ENCODE data around the gene SNX33. TPM values are rescaled to one million over a fixed set of nuclear protein-coding genes. Genes with fewer than 3 reads are reported as not detected.
"Not testable (repeated sequence)": the region's sequence is repeated elsewhere in the genome, so short reads cannot be mapped to it uniquely, and the experiment has no call there.

SNX33 gene
- polyA plus RNA-seq, 2 donors, result 24.0 to 43.4 TPM

DNA sequence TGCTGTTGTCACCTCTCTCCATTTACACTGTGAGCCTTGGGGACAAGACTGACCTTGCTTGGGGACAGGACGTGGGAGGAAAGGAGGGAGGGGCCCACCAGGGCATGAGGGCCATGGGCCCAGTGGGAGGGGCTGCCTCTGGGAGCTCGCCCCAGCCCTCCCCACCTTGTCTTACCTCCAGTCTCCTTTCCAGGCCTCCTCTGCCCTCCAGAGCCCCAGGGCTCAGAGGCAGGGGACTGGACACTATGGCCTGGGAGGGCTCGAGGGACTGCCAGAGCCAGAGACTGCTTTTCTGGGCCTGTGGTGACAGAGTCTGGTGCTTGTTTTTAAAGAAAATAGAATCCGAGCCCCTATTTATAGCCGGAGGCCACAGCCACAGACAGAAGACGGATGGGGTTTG, 54.7 kb downstream of the SNX33 start:
- H3K9me3 ChIP-seq (ENCODE audit: control insufficient read depth in 2 of 2, insufficient read depth in 1 of 2, low read depth in 1 of 2, low read length in 1 of 2), result no peaks in the 10 kb centered on the region
- H3K4me1 ChIP-seq (ENCODE audit: control insufficient read depth in 2 of 2, insufficient read depth in 2 of 2, low read length in 1 of 2), result peaks cover 3% of the 10 kb centered on the region in 2 donors
- H3K27ac ChIP-seq (ENCODE audit: low read depth in 2 of 2, low read length in 1 of 2), result peak overlapping the region; percentile 27 to 47
- 62 to 68% methylated on average over 5 to 6 of the region's 6 CpGs for WGBS, 2 donors
- H3K4me3 ChIP-seq (ENCODE audit: low read depth in 1 of 2, low read length in 2 of 2), result no peak overlapping the region
- no peaks in the 10 kb centered on the region for H3K27me3 ChIP-seq (ENCODE audit: control insufficient read depth in 1 of 2, insufficient read depth in 2 of 2, low read length in 2 of 2)
- no peaks in the 10 kb centered on the region for H3K36me3 ChIP-seq (ENCODE audit: control insufficient read depth in 2 of 2, insufficient read depth in 2 of 2, low read length in 1 of 2)

DNA sequence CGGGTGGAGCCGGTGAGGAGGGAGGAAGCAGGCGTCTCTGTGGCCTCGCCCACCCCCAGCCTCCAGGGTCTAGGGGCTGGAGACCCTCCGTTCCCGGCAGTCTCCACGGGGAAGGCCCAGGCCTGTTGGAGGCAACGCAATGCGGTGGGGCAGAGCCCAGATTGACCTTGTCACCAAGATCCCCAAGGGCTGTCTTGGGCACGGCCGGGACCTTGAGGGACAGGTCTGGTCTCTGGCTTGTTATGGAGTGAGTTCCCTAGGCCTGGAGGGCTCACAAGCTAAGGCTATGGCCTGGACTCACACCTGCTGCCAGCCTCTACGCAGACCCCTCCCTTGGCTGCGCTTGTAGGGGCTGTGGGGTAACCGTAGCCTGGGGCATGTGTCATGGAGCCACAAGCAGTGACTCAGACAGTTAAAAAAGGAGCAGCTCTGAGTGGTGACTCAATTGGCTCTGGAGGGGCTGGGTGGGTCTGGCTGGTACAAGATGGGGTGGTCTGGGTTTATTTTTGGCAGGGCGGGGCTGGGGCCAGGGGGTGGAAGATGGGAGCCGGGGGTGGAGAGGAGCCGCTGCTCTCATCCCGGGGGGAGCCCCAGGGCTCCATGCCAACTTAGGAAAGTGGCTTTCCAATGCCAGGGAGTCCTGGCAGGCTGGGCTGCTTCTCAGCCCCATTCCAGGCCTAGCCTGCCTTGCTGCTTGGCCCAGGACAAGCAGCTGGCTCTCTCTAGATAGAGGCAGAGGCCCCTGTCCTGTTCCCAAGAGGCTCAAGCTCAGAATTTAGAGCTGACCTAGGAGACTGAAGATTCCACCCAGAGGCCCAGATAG, 55.9 kb downstream of the SNX33 start:
- H3K4me1 ChIP-seq (ENCODE audit: control insufficient read depth in 2 of 2, insufficient read depth in 2 of 2, low read length in 1 of 2), result not testable (repeated sequence)
- H3K27ac ChIP-seq (ENCODE audit: low read depth in 2 of 2, low read length in 1 of 2), result peak overlapping the region in 1 of 2 donors; percentile 68
- WGBS, 2 donors, result 40 to 65% methylated on average over 7 to 12 of the region's 18 CpGs

DNA sequence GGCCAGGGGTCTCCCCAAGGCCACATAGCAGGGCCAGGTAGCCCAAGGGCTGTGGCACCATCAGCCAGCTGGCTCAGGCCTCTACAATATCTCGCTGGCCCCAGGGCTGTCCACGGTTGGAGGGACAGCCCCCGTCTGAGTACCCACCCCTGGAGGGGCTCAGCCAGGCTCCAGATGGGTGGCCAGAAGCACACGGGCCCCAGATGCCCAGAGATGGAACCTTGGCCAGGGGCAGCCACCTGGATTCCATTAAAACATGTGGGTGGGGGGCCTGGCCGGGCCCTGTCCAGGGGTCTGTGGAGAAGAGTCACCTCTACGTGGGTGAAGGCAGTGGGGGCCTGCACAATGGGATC, 56.5 kb downstream of the SNX33 start:
- H3K27ac ChIP-seq (ENCODE audit: low read depth in 2 of 2, low read length in 1 of 2), result peak overlapping the region in 1 of 2 donors; percentile 67
- H3K27me3 ChIP-seq (ENCODE audit: control insufficient read depth in 1 of 2, insufficient read depth in 2 of 2, low read length in 2 of 2), result no peaks in the 10 kb centered on the region
- H3K9me3 ChIP-seq (ENCODE audit: control insufficient read depth in 2 of 2, insufficient read depth in 1 of 2, low read depth in 1 of 2, low read length in 1 of 2), result no peaks in the 10 kb centered on the region
- peaks cover 3 to 9% of the 10 kb centered on the region in 2 donors for H3K4me1 ChIP-seq (ENCODE audit: control insufficient read depth in 2 of 2, insufficient read depth in 2 of 2, low read length in 1 of 2)
- H3K36me3 ChIP-seq (ENCODE audit: control insufficient read depth in 2 of 2, insufficient read depth in 2 of 2, low read length in 1 of 2), result no peaks in the 10 kb centered on the region
- no peak overlapping the region for H3K4me3 ChIP-seq (ENCODE audit: low read depth in 1 of 2, low read length in 2 of 2)
- 43 to 57% methylated on average over 6 of the region's 6 CpGs for WGBS, 2 donors

More for the DNA sequence above, 55.9 kb downstream of the SNX33 start:
- H3K4me3 ChIP-seq (ENCODE audit: low read depth in 1 of 2, low read length in 2 of 2); H3K27me3 ChIP-seq (ENCODE audit: control insufficient read depth in 1 of 2, insufficient read depth in 2 of 2, low read length in 2 of 2); H3K9me3 ChIP-seq (ENCODE audit: control insufficient read depth in 2 of 2, insufficient read depth in 1 of 2, low read depth in 1 of 2, low read length in 1 of 2); H3K36me3 ChIP-seq (ENCODE audit: control insufficient read depth in 2 of 2, insufficient read depth in 2 of 2, low read length in 1 of 2): not testable (repeated sequence)

DNA sequence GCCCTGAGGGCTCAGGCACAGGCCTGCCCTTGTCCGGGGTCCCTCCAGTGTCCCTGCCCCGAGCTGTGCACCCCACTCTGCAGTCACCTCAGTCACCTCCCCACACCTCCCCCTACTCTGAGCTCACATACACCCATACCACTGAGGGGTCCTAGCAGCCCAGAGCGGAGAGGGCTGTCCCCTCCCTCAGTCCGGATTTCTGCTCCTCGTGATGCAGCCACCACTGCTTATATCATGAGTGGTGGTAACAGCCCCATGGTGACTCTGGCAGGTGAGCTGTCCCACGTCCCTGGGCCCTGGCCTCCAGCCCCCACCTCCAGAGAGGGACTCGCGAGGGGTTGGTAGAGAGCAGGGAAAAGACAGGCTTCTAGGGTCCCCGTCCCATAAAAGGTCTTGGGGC, 56.9 kb downstream of the SNX33 start:
- WGBS, 2 donors, result 85 to 95% methylated on average over 9 of the region's 9 CpGs
- peak overlapping the region; percentile 28 to 67 for H3K27ac ChIP-seq (ENCODE audit: low read depth in 2 of 2, low read length in 1 of 2)
- H3K36me3 ChIP-seq (ENCODE audit: control insufficient read depth in 2 of 2, insufficient read depth in 2 of 2, low read length in 1 of 2), result no peaks in the 10 kb centered on the region
- peaks cover 3 to 8% of the 10 kb centered on the region in 2 donors for H3K4me1 ChIP-seq (ENCODE audit: control insufficient read depth in 2 of 2, insufficient read depth in 2 of 2, low read length in 1 of 2)
- H3K9me3 ChIP-seq (ENCODE audit: control insufficient read depth in 2 of 2, insufficient read depth in 1 of 2, low read depth in 1 of 2, low read length in 1 of 2), result no peaks in the 10 kb centered on the region
- no peak overlapping the region for H3K4me3 ChIP-seq (ENCODE audit: low read depth in 1 of 2, low read length in 2 of 2)
- H3K27me3 ChIP-seq (ENCODE audit: control insufficient read depth in 1 of 2, insufficient read depth in 2 of 2, low read length in 2 of 2), result no peaks in the 10 kb centered on the region

DNA sequence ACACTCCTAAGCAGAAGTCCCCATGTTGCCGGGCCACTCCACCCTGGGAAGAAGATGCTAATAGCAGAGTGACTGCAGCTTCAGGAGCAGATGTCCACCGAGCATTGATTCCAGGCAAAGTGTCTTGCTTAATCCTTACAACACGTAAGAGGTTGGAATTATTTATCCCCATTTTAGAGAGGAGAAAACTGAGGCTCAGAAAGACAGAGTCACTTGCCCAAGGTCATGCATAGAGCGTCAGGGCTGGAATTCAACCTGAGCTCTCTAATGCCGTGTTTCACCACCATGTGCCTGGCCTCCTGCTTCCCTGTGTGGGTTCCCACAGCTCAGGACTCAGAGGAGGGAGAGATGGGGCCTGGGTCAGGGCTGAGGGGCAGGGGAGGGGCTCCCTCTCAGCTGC, 57.7 kb downstream of the SNX33 start:
- WGBS, 2 donors, result 84 to 86% methylated on average over 5 of the region's 5 CpGs
- not testable (repeated sequence) for H3K9me3 ChIP-seq (ENCODE audit: control insufficient read depth in 2 of 2, insufficient read depth in 1 of 2, low read depth in 1 of 2, low read length in 1 of 2); H3K4me1 ChIP-seq (ENCODE audit: control insufficient read depth in 2 of 2, insufficient read depth in 2 of 2, low read length in 1 of 2); H3K27ac ChIP-seq (ENCODE audit: low read depth in 2 of 2, low read length in 1 of 2); H3K4me3 ChIP-seq (ENCODE audit: low read depth in 1 of 2, low read length in 2 of 2); H3K36me3 ChIP-seq (ENCODE audit: control insufficient read depth in 2 of 2, insufficient read depth in 2 of 2, low read length in 1 of 2); H3K27me3 ChIP-seq (ENCODE audit: control insufficient read depth in 1 of 2, insufficient read depth in 2 of 2, low read length in 2 of 2)

DNA sequence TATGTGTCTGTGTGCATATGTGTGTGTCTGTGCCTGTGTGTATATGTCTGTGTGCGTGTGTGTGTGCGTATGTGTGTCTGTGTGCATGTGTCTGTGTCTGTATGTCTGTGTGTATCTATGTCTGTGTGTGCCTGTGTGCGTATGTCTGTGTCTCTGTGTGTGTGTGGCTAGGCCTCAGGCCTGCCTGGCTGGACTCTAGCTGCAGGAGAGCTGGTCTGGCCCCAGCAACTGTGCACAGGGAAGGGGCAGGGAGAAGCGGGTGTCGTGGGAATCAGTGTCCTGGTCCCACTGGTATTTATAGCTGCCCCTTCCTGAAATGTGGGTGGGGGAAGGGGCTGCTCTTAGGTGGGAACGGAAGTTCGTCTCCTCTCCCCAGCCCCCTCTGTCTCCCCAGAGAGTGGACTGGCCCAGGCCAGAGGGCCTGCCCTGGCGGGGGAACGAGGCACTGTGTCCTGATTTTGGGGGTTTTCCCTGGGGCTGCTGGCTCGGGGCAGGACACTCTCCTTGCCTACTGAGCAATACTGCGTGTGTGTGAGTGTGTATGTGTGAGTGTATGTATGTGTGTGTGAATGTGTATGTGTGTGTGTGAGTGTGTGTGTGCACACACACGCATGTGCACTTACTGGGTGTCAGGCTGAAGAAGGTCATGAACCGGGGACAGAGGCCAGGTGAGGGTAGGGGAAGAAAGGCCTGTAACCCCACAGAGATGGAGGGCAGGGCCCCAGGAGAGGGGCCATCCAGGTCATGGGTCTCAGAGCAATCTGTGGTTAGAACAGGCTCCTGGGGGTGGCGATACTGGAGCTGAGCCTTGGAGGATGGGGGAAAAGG, 58.4 kb downstream of the SNX33 start:
- Histone ChIP-seq H3K9me3 (ENCODE audit: control insufficient read depth in 2 of 2, insufficient read depth in 1 of 2, low read depth in 1 of 2, low read length in 1 of 2) (no peaks in the 10 kb centered on the region), H3K27ac (ENCODE audit: low read depth in 2 of 2, low read length in 1 of 2) (peak overlapping the region; percentile 6 to 71), H3K4me1 (ENCODE audit: control insufficient read depth in 2 of 2, insufficient read depth in 2 of 2, low read length in 1 of 2) (peaks cover 2 to 6% of the 10 kb centered on the region in 2 donors), H3K27me3 (ENCODE audit: control insufficient read depth in 1 of 2, insufficient read depth in 2 of 2, low read length in 2 of 2) (no peaks in the 10 kb centered on the region), H3K36me3 (ENCODE audit: control insufficient read depth in 2 of 2, insufficient read depth in 2 of 2, low read length in 1 of 2) (no peaks in the 10 kb centered on the region), H3K4me3 (ENCODE audit: low read depth in 1 of 2, low read length in 2 of 2) (no peak overlapping the region)
- 77 to 80% methylated on average over 13 to 14 of the region's 14 CpGs for WGBS, 2 donors

DNA sequence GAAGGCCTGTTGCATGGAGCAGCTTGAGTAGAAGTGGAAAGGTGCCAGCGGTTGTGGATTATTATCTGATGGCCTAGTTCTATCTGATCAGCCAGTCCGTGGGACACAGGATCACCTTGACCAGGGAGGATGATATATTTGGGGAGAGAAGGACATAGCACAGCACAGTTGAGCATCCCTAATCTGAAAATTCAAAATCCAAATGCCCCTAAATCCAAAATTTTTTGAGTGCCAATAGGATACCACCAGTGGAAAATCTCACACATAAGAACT, 58.9 kb downstream of the SNX33 start:
- no peak overlapping the region for H3K4me3 ChIP-seq (ENCODE audit: low read depth in 1 of 2, low read length in 2 of 2)
- WGBS, 2 donors, result 55 to 78% methylated on average over 2 of the region's 2 CpGs
- no peaks in the 10 kb centered on the region for H3K27me3 ChIP-seq (ENCODE audit: control insufficient read depth in 1 of 2, insufficient read depth in 2 of 2, low read length in 2 of 2)
- H3K36me3 ChIP-seq (ENCODE audit: control insufficient read depth in 2 of 2, insufficient read depth in 2 of 2, low read length in 1 of 2), result no peaks in the 10 kb centered on the region
- H3K4me1 ChIP-seq (ENCODE audit: control insufficient read depth in 2 of 2, insufficient read depth in 2 of 2, low read length in 1 of 2), result peaks cover 0 to 6% of the 10 kb centered on the region in 2 donors
- H3K27ac ChIP-seq (ENCODE audit: low read depth in 2 of 2, low read length in 1 of 2), result peak overlapping the region in 1 of 2 donors; percentile 47
- no peaks in the 10 kb centered on the region for H3K9me3 ChIP-seq (ENCODE audit: control insufficient read depth in 2 of 2, insufficient read depth in 1 of 2, low read depth in 1 of 2, low read length in 1 of 2)

DNA sequence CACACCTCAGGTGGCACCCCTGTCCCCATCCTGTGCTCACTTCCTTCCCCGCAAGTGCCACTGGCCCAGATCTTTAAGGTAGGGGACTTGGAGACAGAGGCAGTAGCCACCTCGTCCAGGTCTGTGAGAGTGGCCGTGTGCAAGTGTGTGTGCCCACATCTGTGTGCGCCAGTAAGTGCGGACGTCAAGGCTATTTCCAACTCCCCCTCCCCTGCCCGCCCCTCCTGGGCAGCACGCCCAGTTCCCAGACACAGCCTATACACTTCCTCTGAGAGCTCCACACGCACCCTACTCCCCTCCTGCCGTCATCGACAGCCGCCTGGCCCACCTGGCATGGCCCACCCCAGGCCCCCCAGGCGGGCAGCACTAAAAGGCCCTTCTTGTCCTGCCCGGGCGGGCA, 61.7 kb downstream of the SNX33 start:
- not testable (repeated sequence) for H3K4me3 ChIP-seq (ENCODE audit: low read depth in 1 of 2, low read length in 2 of 2); H3K4me1 ChIP-seq (ENCODE audit: control insufficient read depth in 2 of 2, insufficient read depth in 2 of 2, low read length in 1 of 2); H3K36me3 ChIP-seq (ENCODE audit: control insufficient read depth in 2 of 2, insufficient read depth in 2 of 2, low read length in 1 of 2); H3K27me3 ChIP-seq (ENCODE audit: control insufficient read depth in 1 of 2, insufficient read depth in 2 of 2, low read length in 2 of 2); H3K9me3 ChIP-seq (ENCODE audit: control insufficient read depth in 2 of 2, insufficient read depth in 1 of 2, low read depth in 1 of 2, low read length in 1 of 2)
- peak overlapping the region; percentile 22 to 80 for H3K27ac ChIP-seq (ENCODE audit: low read depth in 2 of 2, low read length in 1 of 2)
- 52 to 65% methylated on average over 11 to 13 of the region's 15 CpGs for WGBS, 2 donors

DNA sequence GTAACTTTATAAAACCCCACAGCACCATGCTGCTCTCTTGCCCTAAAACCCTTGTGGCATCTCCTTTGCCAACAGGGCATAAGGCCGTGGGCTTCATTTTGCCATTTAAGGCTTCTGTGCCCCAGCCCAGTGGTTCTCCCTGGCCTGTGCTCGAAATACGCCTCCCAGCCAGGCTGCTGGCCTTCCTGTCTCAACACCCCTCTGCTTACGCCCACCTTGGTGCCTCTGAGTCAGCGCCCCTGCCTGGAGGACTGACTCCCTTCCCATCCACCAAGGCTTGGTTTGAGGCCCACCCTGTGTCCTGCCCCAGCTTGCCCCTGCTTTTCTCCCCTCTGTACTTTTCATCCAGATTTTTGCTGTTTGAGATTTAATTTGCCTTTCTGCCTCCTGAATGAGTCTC, 63.2 kb downstream of the SNX33 start:
- not testable (repeated sequence) for H3K4me3 ChIP-seq (ENCODE audit: low read depth in 1 of 2, low read length in 2 of 2); H3K27me3 ChIP-seq (ENCODE audit: control insufficient read depth in 1 of 2, insufficient read depth in 2 of 2, low read length in 2 of 2); H3K27ac ChIP-seq (ENCODE audit: low read depth in 2 of 2, low read length in 1 of 2); H3K9me3 ChIP-seq (ENCODE audit: control insufficient read depth in 2 of 2, insufficient read depth in 1 of 2, low read depth in 1 of 2, low read length in 1 of 2); H3K36me3 ChIP-seq (ENCODE audit: control insufficient read depth in 2 of 2, insufficient read depth in 2 of 2, low read length in 1 of 2); H3K4me1 ChIP-seq (ENCODE audit: control insufficient read depth in 2 of 2, insufficient read depth in 2 of 2, low read length in 1 of 2)
- WGBS, 2 donors, result 64 to 72% methylated on average over 4 to 5 of the region's 5 CpGs

DNA sequence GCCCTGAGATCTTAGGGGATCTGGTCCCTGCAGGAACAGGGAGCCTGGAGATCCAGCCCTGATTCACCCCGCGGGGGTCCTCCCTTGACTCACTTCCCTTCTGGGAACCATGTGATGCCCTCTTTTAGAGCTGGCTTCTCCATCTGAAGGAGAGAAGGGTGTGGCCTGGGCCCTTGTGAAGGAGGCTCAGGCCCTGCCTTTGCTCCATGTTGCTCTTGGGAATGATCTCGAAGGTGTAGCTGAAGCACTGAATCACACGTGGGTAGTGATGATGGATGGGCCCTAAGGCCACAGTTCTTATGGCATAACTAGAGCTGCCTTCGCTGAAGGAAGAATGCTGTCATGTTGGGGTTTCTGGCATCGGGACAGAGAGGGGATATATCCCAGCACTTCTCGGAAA, 63.8 kb downstream of the SNX33 start:
- WGBS, 2 donors, result 48 to 59% methylated on average over 7 of the region's 7 CpGs
- not testable (repeated sequence) for H3K9me3 ChIP-seq (ENCODE audit: control insufficient read depth in 2 of 2, insufficient read depth in 1 of 2, low read depth in 1 of 2, low read length in 1 of 2); H3K36me3 ChIP-seq (ENCODE audit: control insufficient read depth in 2 of 2, insufficient read depth in 2 of 2, low read length in 1 of 2); H3K27me3 ChIP-seq (ENCODE audit: control insufficient read depth in 1 of 2, insufficient read depth in 2 of 2, low read length in 2 of 2); H3K4me1 ChIP-seq (ENCODE audit: control insufficient read depth in 2 of 2, insufficient read depth in 2 of 2, low read length in 1 of 2); H3K4me3 ChIP-seq (ENCODE audit: low read depth in 1 of 2, low read length in 2 of 2); H3K27ac ChIP-seq (ENCODE audit: low read depth in 2 of 2, low read length in 1 of 2)

All from esophagus (tissue), 2 donors.